Hepatocyte (in vitro differentiated cells): ENCODE data around the gene ACADL. TPM values are rescaled to one million over a fixed set of nuclear protein-coding genes. Genes with fewer than 3 reads are reported as not detected.

Experiments used
- DNase-seq: peaks from one replicate; pipeline ENCODE4 v3.0.0-alpha.2; 2016; ENCODE audit warnings: low spot score
- H2AFZ ChIP-seq: fragments of 200-600 bp; sonication (generic); 2 replicates; pipeline ENCODE4 v1.6.0; 2016; ENCODE audit warnings: antibody characterized with exemption, mild to moderate bottlenecking
- H3K27ac ChIP-seq: fragments of 200-600 bp; sonication (generic); 2 replicates; pipeline ENCODE4 v1.5.1; 2016; ENCODE audit warnings: mild to moderate bottlenecking
- H3K27me3 ChIP-seq: fragments of 200-600 bp; sonication (generic); 2 replicates; pipeline ENCODE4 v1.6.1; 2016
- H3K36me3 ChIP-seq: fragments of 200-600 bp; sonication (generic); replicated peaks from 2 replicates; pipeline ENCODE4 v1.5.1; 2016; ENCODE audit warnings: low read depth; ENCODE audit not compliant: insufficient read depth
- H3K4me1 ChIP-seq: fragments of 200-600 bp; sonication (generic); 2 replicates; pipeline ENCODE4 v1.5.1; 2016; ENCODE audit warnings: mild to moderate bottlenecking, moderate library complexity; ENCODE audit not compliant: insufficient read depth
- H3K4me2 ChIP-seq: fragments of 200-600 bp; sonication (generic); 2 replicates; pipeline ENCODE4 v1.6.0; 2016
- H3K4me3 ChIP-seq: fragments of 200-600 bp; sonication (generic); 2 replicates; pipeline ENCODE4 v1.5.1; 2016; ENCODE audit warnings: mild to moderate bottlenecking
- H3K79me2 ChIP-seq: fragments of 200-600 bp; sonication (generic); 2 replicates; pipeline ENCODE4 v1.6.0; 2017; ENCODE audit warnings: mild to moderate bottlenecking
- H3K9me2 ChIP-seq: fragments of 200-600 bp; sonication (generic); replicated peaks from 2 replicates; pipeline ENCODE4 v1.6.0; 2017; ENCODE audit warnings: mild to moderate bottlenecking; ENCODE audit not compliant: insufficient read depth
- H3K9me3 ChIP-seq: fragments of 200-600 bp; sonication (generic); 2 replicates; pipeline ENCODE4 v1.5.1; 2016; ENCODE audit warnings: low read depth, mild to moderate bottlenecking
- H4K20me1 ChIP-seq: fragments of 200-600 bp; sonication (generic); 2 replicates; pipeline ENCODE4 v1.6.0; 2016; ENCODE audit warnings: mild to moderate bottlenecking; ENCODE audit not compliant: insufficient read depth, poor library complexity, severe bottlenecking
- CTCF ChIP-seq: fragments of 200-600 bp; sonication (generic); IDR thresholded peaks from 2 replicates; pipeline ENCODE4 v1.5.1; 2016; ENCODE audit warnings: antibody characterized with exemption, mild to moderate bottlenecking; ENCODE audit not compliant: poor library complexity
- EZH2 ChIP-seq: fragments of 200-600 bp; sonication (generic); IDR thresholded peaks from 2 replicates; pipeline ENCODE4 v1.6.1; 2016; ENCODE audit warnings: antibody characterized with exemption, mild to moderate bottlenecking, borderline replicate concordance
- EZH2phosphoT487 ChIP-seq: fragments of 200-600 bp; sonication (generic); IDR thresholded peaks from one replicate; pipeline ENCODE4 v1.6.1; 2018; ENCODE audit warnings: antibody characterized with exemption, mild to moderate bottlenecking, low read depth, moderate library complexity; ENCODE audit not compliant: unreplicated experiment, severe bottlenecking
- WGBS: methylation state at CpG from one replicate; pipeline ENCODE4 v1.1.6; 2016; ENCODE audit warnings: low lambda C conversion rate; ENCODE audit errors: missing lambda C conversion rate; 5-methylcytosine and 5-hydroxymethylcytosine counted together
- polyA plus RNA-seq: library from polyadenylated mRNA; unstranded; fragments of >200 nt; fragmentation: Nextera tagmentation; extraction: Ambion mirVana; gene quantifications from 2 replicates; pipeline ENCODE4 v1.2.1, GENCODE V29; 2016
- total RNA-seq: library from RNA; depleted of rRNA; stranded (reverse); fragments of >200 nt; gene quantifications from 2 replicates; pipeline ENCODE4 v1.2.3, GENCODE V29; 2014

The ACADL gene
- total RNA-seq (0.52 and 2.1 TPM in 2 replicates), polyA plus RNA-seq (0.94 and 1.1 TPM in 2 replicates)

DNA sequence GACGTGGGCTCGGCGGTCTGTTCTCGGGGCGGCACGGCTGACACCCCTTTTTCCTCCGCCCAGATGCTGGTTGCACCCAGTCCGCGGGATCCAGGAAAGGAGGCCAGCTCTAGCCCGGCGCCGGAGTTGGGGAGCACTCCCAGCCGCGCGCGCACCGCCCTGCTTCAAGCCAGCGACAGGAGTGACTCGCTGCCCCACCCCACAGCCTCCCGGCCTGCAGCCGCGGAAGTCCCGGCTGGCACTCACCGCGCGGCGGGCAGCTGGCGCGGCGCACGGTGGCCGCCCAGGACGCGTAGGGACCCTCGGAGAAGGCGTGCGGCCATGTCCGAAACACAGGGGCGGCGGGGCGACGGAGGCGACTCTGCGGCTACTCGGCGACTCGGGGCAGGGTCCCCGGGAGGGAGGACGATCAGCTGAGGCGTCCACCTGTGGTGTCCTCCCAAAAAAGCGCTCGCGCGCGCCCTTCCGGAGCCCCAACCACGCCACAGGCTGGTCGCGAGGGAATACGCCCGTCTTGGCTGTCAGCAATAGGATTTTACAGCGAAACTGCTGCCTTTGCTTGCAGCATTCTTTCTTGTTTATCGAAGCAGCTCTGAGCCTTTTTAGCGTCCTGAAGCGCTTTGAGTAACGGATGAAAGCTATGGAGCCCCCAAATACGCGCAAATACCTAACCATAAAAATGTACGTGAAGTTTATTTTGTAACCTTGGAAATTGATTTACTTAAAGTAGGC lies at the start of gene ACADL:
TSS of gene ACADL (minus strand) at position 507 of the 732 bp plus-strand sequence. CDS start at position 323, 184 bp downstream.
- Histone ChIP-seq H3K9me2 (no peaks in the 10 kb centered on the region), H3K4me3 (peak within 1 kb of the TSS; percentile 70), H3K4me1 (no peaks in the 10 kb centered on the region), H3K27ac (no peak within 1 kb of the TSS), H3K27me3 (peaks cover 32% of the 10 kb centered on the region), H3K79me2 (no peaks in the 10 kb centered on the region), H4K20me1 (no peaks in the 10 kb centered on the region), H2AFZ (peak within 1 kb of the TSS; percentile 96), H3K9me3 (no peaks in the 10 kb centered on the region), H3K36me3 (no peaks in the 10 kb centered on the region), H3K4me2 (peak within 1 kb of the TSS; percentile 96)
- peak; percentile 76 for DNase-seq
- WGBS: 2% methylated on average over 62 of the region's 69 CpGs
- TF ChIP-seq EZH2phosphoT487 (no peak), EZH2 (peak; percentile 82)

DNA sequence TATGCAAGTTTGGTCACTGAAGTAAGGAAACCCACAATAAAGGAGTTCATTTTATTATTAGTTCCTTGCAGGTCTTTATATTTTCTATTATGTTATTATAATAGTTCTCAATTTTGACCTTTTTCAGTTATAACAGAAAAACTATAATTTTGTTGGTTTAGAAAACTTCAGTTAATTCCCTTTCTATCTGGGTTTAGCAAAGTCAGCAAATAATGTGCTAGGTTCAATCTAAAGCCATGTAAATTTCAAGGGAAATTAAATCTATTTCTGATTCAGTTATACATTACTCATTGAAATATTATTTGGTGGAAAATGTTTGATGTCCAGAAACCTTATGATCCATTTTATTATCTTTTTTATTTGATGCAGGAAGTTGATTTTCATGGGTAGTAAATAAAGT lies 46.1 kb upstream of the ACADL start:
- no peak for DNase-seq
- Histone ChIP-seq H3K36me3 (no peaks in the 10 kb centered on the region), H3K27ac (no peak overlapping the region), H3K27me3 (no peaks in the 10 kb centered on the region), H4K20me1 (no peaks in the 10 kb centered on the region), H3K79me2 (no peaks in the 10 kb centered on the region), H3K4me3 (no peak overlapping the region), H3K4me2 (no peak overlapping the region), H3K4me1 (no peaks in the 10 kb centered on the region), H2AFZ (no peak overlapping the region), H3K9me3 (no peaks in the 10 kb centered on the region), H3K9me2 (no peaks in the 10 kb centered on the region)
- TF ChIP-seq EZH2: no peak
- TF ChIP-seq EZH2phosphoT487: no peak
- TF ChIP-seq CTCF: no peak

DNA sequence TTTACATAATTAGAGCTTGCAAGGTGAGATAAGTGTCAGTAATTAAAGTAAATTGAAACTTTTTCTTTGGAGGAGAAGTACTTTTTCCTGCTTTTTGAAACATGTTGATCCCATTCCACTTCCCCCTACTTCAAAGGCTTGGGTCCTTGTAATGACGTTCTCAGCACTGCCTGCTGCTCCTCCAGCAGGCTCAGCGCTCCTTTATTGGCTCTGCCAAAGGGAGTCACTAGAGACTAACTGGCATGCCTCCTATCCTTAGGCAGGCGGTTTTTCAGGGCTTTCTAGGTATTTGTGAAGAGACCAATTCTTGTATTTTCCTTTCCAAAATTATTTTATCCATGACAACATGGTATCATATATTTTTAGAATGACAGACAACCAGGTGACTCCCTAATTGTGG lies 43.9 kb upstream of the ACADL start:
- Histone ChIP-seq H3K36me3 (no peaks in the 10 kb centered on the region), H3K27ac (no peak overlapping the region), H3K9me2 (no peaks in the 10 kb centered on the region), H3K4me3 (no peak overlapping the region), H3K4me1 (no peaks in the 10 kb centered on the region), H4K20me1 (no peaks in the 10 kb centered on the region), H2AFZ (no peak overlapping the region), H3K27me3 (no peaks in the 10 kb centered on the region), H3K79me2 (no peaks in the 10 kb centered on the region), H3K4me2 (no peak overlapping the region), H3K9me3 (no peaks in the 10 kb centered on the region)
- WGBS: 32% methylated on average over 3 of the region's 3 CpGs
- TF ChIP-seq CTCF (no peak), EZH2 (no peak), EZH2phosphoT487 (no peak)
- no peak for DNase-seq

- DNase-seq: no peak
- Histone ChIP-seq H3K4me2 (no peak overlapping the region), H3K27ac (no peak overlapping the region), H3K36me3 (no peaks in the 10 kb centered on the region), H3K4me1 (no peaks in the 10 kb centered on the region), H3K9me2 (no peaks in the 10 kb centered on the region), H3K4me3 (no peak overlapping the region), H3K27me3 (no peaks in the 10 kb centered on the region), H2AFZ (no peak overlapping the region), H4K20me1 (no peaks in the 10 kb centered on the region), H3K79me2 (no peaks in the 10 kb centered on the region), H3K9me3 (no peaks in the 10 kb centered on the region)
- 86% methylated on average over 1 of the region's 1 CpG for WGBS
- no peak for TF ChIP-seq CTCF
- TF ChIP-seq EZH2phosphoT487: no peak
- TF ChIP-seq EZH2: no peak
These were observed 43.0 kb upstream of the ACADL start for GRCh38 chr2:210268281-210268680.
